Neural progenitor cell (in vitro differentiated cells): ENCODE measurements around the gene CCDC63.

ENCODE experiments used
- EZH2 ChIP-seq: fragments of 200-600 bp; sonication (generic); IDR thresholded peaks from 2 replicates; pipeline ENCODE4 v1.6.1; 2017; ENCODE audit warnings: antibody characterized with exemption, mild to moderate bottlenecking, moderate library complexity
- EZH2phosphoT487 ChIP-seq: fragments of 200-600 bp; sonication (generic); IDR thresholded peaks from 2 replicates; pipeline ENCODE4 v1.6.1; 2017; ENCODE audit warnings: antibody characterized with exemption
- TF ChIP-seq, protein P1 (sequence below): fragments of 200-600 bp; sonication (generic); IDR thresholded peaks from 2 replicates; pipeline ENCODE4 v1.5.1; 2017; ENCODE audit warnings: antibody characterized with exemption, mild to moderate bottlenecking

DNA sequence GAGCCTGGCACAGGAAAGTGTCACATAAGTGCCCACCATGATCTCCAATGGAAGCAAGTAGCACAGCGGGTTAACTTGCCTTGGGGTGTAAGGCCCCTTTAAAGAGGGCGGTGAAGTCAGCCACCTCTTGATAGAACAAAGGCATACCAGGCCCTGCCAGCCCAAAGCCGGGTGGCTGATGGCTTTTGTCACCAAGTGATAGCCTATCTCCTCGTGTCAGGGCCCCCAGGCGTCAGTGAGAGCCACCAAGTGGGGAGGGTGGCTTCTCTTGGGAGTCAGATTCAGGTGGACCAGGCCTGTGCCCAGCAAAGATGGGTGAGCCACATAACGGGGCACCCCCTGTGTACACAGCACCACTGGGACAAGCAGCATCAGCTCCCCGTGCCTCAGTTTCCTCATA, 81.9 kb downstream of the CCDC63 start:
- TF ChIP-seq, protein P1, sequence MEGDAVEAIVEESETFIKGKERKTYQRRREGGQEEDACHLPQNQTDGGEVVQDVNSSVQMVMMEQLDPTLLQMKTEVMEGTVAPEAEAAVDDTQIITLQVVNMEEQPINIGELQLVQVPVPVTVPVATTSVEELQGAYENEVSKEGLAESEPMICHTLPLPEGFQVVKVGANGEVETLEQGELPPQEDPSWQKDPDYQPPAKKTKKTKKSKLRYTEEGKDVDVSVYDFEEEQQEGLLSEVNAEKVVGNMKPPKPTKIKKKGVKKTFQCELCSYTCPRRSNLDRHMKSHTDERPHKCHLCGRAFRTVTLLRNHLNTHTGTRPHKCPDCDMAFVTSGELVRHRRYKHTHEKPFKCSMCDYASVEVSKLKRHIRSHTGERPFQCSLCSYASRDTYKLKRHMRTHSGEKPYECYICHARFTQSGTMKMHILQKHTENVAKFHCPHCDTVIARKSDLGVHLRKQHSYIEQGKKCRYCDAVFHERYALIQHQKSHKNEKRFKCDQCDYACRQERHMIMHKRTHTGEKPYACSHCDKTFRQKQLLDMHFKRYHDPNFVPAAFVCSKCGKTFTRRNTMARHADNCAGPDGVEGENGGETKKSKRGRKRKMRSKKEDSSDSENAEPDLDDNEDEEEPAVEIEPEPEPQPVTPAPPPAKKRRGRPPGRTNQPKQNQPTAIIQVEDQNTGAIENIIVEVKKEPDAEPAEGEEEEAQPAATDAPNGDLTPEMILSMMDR: no peak
- TF ChIP-seq EZH2 (no peak), EZH2phosphoT487 (no peak)
